T-helper 9 cell (primary cell): ENCODE data around the gene WWTR1.

Source experiments
- DNase-seq: peaks from one replicate; pipeline ENCODE4 v3.0.0-alpha.2; 2020

WWTR1 gene

DNA sequence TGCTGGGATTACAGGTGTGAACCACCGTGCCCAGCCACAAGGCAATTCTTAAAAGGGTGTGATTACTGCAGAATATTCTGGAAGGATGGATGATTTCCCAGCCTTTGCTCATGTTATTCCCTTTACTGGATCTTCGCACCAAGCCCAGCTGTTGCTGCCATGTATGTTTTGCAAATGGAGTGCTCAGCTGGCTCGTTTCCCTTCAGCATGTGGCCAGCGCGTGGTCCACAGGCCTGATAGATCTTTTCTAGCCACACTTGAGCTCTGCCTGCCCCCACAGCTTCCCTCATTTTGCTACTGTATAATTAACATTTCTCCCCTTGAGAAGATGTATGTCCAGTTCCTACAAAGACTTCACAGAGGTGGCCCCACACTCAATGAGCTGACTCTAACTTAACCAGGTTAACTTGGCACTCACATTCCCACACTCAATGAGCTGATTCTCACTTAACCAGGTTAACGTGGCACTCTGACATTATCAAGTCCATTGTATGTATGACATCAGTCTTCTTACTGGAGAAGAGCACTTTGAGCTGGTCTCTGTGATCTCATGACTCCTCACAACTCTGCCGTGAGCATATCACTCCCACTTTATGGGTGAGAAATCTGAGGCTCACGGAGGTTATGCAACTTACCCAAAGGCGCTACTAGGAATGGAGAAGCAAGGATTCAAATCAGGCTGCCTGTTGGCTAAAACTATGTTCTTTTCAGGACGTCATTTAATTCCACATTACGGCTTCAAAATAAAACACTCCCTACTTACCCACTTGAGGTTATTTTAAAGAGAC lies 134.1 kb downstream of the WWTR1 start:
- DNase-seq = no peak

DNA sequence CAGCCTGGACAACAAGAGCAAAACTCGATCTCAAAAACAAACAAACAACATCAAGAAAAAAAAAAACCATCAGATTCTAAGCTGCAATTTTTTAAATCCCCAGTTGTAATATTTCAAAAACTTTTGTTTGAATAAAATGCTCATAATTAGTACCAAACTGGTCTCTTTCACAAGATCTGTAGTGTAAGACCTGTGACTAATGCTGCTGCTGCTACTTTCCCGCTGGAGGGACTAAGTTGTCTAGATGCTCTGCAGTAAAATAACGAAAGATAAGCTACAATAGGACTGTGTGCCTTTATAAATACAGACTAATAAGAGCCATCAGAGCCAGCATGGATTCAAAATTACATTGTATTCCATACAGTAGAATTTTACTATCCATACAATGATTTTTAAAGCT lies 137.9 kb downstream of the WWTR1 start:
- no peak for DNase-seq

DNA sequence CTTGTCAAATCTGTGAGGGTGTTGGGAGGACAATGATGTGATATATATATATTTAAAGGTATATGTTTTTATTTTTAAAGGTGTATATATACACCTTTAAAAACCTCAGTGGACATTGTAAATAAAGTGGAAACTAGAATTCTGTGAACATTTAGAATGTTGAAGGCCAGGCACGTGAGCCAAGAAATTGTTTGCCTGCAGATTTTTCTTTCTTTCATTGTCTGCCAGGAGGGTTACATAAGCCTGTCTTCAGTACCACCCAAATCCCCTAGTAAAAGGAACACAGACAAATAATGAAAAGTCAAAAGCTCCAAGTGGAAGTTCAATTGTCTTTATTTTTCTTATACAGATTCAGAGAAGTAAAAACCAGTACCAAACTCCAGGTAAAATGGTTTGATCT lies 140.9 kb downstream of the WWTR1 start:
- no peak for DNase-seq

DNA sequence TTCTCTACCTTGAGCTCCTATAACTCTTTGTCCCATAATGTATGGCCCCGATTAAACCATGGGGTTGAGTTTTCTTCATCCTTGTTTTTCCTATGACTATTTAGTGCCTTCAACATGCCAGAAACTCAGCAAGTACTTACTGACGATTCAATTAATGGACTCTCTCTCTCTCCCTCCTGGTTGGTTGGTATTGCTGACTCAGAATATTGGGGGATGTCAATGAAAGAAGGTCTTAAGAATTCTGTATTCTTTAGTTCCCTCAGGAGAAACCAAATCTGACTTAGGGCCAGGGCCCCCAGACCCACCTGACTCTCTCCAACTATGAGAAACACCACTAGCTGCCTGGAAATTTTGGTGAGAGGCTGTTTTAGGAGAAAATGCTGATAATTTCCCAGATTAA lies 142.6 kb downstream of the WWTR1 start:
- no peak for DNase-seq

DNA sequence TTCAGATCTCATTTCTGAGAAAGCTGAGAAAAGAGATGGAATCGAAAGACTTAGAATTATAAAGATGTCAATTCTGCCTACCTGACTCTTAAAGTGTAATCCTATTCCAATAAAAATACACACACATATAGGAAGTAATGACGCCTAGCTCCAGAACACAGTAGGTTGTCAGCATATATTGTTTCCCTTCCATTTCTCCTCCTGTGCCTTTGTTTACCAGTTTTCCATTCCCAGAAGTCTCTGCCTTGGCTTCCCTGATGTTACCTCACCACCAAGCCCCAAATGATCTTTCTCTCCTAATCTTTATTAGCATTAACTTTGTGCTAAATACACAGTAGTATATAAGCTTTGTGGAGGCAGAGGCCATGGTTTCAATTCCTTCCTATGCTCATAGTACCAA lies 143.4 kb downstream of the WWTR1 start:
- DNase-seq = no peak

DNA sequence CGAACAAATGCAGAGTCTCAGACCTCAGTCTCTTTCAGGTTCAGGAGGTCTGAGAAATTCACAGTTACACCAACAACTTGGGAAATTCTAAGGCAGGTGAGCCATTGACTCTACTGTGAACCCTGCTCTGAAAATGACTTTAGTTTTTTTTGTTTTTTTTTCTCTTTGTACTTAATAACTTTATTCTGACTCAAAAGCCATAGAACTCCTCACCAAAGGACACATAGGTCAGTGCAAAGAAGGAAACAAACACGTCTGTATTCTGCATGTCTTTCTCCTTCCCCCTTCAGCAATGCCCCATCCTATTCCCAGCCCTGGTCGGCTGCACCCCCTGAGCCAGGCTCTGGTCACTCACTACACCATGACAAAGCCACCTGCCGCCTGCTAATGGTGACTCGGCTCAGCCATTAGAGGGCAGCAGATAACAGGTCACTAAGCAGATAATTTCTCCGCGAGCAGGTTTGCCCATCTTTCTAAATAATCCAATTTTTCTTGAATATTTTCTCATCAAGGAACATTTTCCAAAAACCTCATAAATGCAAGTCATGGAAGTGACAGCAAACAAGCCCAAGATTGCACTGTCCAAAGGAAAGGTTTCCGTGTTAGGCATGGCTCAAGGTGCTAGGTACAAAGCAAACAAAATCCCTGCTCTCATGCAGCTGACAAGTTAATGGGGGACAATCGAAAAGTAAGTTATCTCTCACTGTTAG lies 145.6 kb downstream of the WWTR1 start:
- no peak for DNase-seq

DNA sequence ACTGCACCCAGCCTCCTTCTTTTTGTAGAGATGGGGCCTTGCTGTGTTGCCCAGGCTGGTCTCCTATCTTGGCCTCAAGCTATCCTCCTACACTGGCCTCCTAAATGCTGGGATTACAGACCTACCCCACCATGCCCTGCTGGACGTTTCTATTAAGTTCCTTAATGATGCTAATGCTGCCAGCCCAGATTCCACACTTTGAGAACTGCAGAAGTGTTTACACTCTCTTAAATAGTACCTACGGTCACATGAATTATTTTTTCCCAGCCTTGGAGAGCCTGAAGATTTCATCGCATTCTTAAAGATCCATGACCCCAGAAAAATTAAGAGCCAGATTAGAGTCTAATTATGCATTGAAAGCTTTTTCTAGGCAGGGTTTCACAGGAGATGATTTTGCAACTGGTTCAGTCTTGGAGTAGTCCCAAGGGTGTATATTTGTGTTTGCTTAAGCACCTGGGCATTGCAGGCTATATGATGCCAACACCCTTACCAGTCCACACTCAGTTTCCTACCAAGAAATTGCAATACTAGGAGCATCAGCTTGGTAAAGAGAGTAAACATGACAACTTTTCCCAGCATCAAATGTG lies 146.7 kb downstream of the WWTR1 start:
- no peak for DNase-seq

DNA sequence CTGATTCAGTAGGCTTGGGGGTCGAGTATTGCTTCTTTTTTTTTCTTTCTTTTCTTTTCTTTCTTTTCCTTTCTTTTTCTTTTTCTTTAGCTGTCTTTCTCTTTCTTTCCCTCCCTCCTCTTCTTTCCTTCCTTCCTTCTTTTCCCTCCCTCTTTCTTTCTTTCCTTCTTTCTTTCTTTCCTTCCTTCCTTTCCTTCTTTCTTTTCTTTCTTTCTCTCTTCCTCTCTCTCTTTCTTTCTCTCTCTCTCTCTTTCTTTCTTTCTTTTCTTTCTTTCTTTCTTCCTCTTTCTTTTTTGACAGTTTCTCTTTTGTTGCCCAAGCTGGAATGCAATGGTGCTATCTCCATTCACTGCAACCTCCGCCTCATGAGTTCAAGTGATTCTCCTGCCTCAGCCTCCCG lies 147.3 kb downstream of the WWTR1 start:
- DNase-seq = no peak

DNA sequence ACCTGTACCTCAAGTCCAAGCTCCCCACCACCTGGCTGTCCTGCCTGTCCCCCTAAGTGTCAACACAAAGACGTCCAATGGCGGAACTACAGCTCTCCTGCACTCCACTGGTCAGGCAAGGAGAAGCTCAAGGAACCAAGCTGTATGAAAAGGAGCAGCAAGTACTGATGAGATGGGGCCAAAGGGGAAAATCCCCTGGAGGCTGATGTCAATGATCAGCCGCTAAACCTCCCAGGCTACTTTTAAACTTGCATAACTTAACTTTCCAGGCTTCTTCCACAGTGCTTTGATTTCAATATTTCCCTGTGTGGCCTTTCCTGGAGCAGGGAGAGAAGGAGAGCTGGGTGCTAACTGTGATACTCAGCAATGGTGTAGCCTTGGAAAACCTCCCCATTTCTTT lies 148.3 kb downstream of the WWTR1 start:
- no peak for DNase-seq

DNA sequence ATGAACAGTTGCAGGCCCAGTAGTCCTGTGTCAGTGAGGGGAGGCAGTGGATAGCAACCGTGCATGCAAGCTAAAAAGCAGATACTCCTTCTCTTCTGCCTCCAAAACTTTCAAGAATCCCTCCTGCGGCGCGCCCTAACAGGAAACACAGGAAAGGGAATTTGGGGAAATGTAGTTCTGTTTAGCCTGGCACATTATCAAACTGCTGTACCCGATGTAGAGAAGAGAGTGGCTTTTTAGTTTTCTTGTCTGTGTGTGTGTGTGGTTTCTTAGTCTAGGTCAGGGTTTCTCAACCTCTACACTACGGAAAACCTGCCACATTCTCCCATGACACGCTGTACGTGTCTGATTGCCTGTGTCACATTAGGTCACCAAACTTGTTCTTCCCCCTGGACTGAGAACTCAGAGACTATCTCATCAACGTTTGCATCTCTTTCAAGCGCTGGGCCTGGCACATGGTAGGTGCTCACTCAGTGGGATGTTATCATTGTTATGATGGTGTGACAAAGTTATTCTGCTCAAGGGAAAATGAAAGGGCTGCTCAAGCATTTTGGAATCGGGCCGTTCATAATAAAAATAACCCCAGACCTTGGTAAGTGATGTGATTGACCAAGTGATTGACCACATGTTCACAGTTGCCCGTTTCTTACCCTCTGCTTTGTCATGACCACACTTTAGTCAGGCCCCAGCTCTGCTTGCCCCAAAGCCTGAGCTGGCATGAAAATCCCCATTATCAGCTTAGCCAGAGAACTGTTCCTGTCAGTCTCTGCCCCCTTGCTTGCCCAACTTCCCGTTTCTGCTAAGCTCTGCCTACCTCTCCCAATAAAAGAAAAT lies 150.1 kb downstream of the WWTR1 start:
- DNase-seq = no peak

DNA sequence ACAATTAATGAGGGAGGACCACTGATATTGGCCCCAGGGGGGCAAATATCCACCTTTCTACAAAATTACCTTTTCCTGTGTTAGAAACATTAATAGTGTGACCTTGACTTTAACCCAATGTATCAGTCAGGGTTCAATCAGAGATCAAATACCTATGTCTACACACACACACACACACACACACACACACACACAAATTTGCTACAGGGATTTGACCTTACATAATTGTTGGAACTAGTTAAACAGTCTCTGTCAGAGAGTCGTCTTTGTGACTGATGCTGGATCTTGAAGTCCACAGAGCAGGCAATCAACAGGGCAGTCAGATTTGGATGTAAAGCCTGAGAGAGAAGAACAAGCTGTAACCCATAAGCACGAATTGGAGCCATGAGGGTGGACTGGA lies 150.9 kb downstream of the WWTR1 start:
- DNase-seq = no peak

DNA sequence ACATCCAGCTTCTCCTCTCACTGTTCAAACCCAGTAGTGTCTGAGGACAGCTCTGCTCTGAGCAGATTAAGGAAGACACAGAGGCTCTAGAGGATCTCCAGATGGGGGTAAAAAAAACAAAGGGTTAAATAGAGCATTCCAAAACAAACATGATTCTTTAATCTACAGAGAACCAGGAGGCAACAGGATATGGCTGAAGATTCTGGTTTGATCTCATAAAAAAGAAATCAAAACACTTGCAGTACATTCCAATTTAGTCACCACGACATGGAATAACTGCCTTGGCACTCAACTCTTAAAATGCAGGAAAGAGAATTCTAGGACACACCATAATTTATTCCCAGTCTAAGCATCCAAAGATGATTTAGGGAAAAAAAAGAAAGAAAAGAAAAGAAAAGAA lies 151.3 kb downstream of the WWTR1 start:
- DNase-seq = no peak

DNA sequence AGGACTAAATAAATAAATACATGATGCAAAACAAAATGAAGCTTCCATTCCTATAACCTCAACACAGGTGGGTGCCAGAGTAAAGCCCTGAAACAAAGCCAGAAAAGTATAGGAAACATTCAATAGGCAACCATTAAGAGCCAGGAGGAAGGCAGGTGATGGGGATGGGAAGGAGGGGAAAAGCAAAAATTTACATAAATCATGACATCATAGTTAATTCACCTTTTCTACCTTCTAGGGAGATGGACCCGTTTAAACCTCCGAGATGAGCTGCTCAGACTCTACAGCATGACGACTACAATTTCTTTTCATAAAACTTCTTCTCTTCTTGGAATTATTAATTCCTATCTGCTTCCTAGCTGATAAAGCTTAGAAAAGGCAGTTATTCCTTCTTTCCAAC lies 155.4 kb downstream of the WWTR1 start:
- DNase-seq = no peak

DNA sequence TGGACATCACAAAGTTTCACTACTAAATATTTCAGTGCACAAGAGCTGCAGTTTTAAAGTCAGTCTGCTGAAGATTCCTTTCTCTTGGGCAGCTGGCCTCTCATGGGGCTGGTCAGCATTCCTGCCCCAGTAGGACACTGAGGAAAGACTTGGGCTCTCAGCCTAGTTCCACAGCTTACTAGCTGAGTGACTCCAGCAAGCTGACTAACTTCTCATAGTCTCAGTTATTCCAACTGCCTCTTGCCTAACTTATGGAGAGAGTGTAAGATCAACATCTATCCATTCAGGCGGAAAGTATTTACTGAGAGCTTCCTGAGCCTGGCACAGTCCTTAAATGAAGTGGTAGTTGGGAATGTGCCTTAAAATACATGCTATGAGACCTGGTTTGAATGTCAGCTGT lies 156.3 kb downstream of the WWTR1 start:
- no peak for DNase-seq

DNA sequence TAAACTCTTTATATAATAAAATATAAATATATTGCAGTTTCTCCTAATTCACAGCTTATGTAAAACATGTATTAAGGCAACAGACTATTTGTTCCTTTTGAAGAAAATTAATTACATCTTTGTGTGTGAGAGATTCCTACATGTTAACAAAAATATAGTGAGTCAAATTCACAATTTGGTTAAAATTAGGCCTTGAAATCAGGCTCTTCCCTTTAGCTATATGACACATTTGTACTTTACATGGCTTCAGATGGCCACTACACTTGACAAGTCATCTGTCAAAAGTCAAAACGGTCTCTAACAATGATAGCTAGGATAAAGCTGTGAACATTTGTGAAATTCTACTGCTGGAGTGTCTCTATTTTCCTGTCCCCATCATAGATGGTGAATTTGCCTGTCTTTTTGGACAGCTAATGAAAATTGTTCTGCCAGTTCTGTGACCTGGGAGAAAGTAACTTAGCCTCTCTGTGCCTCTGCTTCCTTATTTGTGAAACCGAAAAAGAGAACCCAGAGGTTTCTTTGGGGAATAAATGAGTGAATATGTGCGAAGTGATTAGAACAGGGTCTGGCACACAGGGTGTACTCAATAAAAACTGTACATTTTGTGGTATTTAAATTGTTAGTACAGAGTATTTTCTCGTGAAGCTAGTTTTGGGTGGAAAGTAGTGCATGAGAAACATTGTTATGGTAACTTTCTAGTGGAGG lies 159.7 kb downstream of the WWTR1 start:
- DNase-seq = no peak

DNA sequence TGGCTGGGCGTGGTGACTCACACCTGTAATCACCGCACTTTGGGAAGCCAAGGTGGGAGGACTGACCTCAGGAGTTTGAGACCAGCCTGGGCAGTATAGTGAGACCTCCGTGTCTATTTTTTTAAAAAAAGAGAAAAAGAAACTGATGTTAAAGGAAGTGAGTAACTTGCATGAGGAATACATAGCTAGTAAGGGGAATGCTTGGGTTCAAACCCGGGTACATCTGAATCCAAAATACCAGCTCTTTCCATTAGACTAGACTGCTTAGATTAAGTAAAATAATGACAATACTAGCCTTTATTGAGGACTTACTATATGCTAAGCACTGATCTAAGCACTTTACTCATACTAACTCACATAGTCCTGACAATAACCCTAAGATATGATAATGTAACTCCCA lies 160.9 kb downstream of the WWTR1 start:
- DNase-seq = no peak

DNA sequence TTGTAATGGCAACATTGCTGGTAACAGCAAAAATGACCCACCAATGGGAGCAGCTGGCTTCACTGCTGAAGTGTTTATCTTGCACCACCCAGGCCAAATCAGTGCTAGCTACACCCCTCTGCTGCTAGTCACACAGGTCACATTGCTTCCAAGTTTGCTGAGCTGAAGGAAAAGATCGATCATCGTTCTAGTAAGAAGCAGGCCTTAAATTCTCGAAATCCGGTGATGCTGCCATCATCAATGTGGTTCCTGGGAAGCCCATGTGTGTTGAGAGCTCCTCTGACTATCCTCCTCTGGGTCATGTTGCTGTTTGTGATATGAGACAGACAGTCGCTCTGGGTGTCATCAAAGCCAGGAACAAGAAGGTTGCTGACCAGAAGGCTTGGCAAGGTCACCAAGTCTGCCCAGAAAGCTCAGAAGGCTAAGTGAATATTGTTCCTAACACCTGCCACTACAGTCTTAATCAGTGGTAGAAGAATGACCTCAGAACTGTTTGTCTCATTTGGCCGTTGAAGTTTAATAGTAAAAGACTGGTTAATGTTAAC lies 162.2 kb downstream of the WWTR1 start:
- DNase-seq = no peak

DNA sequence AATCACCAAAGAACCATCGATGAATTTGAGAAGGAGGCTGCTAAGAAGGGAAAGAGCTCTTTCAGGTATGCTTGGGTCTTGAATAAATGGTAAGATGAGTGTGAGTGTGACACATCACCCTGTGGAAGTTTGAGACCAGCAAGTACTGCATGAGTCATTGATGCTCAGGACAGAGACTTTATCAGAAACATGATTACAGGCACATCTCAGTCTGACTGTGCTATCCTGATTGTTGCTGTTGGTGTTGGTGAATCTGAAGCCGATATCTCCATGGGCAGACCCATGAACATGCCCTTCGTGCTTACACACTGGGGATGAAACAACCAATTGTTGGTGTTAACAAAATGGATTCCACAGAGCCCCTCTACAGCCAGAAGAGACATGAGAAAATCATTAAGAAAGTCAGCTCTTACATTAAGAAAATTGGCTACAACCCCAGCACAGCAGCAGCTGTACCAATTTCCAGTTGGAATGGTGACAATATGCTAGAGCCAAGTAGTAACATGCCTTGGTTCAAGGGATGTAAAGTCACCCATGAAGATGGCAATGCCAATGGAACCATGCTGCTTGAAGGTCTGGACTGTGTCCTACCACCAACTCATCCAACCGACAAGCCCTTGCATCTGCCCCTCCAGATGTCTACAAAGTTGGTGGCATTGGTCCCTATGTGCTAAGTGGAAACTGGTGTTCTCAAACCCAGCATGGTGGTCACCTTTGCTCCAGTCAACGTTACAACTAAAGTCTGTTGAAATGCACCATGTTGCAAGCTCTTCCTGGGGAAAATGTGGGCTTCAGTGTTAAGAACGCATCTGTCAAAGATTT lies 162.9 kb downstream of the WWTR1 start:
- no peak for DNase-seq

DNA sequence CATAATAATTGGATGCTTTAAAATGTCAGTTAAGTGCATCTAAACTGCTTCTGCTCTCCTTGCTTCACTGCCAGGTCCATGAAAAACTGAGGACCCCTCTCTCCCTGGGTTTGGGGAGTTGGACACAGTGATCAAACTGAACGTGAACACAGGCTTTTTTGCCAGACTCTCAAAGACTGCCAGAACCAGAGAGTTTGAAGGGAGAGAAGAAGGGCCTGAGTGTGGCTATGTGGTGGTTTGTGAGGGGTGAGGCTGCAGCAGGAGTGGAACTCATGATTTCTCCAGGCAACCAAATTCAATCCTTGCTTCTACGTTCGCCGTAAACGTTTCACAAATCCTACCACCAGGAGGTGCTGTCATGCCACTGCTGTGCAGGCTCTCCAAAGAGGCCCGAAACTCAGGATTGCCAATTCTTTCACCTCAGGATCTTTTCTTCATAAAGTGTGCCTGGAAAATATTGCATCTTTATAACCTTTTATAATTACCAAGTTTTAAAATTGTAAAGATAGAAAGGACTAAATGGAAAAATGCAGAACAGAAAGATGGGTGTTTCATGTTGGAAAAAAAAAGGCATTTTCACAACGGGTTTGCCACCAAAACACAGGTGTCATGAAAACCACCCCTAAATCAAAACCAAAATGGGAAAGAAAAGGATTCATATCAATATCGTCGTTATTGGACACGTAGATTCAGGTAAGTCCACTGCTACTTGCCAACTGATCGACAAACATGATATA lies 163.6 kb downstream of the WWTR1 start:
- DNase-seq = no peak

DNA sequence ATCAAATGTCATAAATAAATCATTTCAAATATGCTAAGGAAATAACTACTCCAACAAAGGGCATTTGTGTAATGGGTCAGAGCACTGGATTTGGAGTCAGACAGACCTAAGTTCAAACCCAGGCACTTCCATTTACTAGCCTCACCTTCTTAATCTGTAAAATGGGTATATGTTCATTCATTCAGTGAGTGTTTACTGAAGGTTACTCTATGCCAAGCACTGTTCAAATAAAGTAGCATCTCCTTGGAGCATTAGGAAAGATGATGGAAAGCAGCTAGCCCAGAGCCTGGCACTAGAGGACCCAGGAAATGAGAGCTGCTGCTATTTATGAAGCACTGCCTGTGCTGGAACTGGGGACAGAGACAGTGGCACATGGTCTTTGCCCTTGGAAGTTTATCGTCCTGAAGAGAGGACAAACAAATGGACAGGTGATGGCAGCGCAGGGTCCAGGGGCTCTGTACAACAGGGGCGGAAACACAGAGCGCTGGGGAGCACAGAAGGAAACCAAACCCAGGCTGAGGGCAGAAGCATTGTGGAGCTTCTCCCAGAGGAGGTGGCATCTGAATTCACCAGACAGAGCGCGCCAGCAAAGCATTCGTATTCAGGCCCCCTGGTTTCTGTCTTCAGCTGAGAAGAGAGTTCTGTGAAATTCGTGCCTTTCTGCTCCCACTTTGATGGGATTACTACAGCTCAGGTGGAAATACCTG lies 164.4 kb downstream of the WWTR1 start:
- no peak for DNase-seq
